Stimulated activated CD4-positive, alpha-beta T cell treated with anti-CD3 and anti-CD28 coated beads, TNF-alpha, amount 100 ng/mL, for 4 hours (primary cell): Measurements from ENCODE around the gene GNG11.
"Not testable (repeated sequence)": the region's sequence is repeated elsewhere in the genome, so short reads cannot be mapped to it uniquely, and the experiment has no call there.

Experiments
- DNase-seq, 3 experiments: peaks; one replicate each; pipeline ENCODE4 v3.0.0-alpha.2; 2020; ENCODE audit warnings: low read depth in 3 of 3

GNG11 gene

GRCh38 chr7:93921607-93922566, at the start of gene GNG11:
Gene GNG11, plus strand, starts transcription at chr7:93921735. Its CDS starts 403 bp downstream, at chr7:93922138.
- no peak for DNase-seq

DNA sequence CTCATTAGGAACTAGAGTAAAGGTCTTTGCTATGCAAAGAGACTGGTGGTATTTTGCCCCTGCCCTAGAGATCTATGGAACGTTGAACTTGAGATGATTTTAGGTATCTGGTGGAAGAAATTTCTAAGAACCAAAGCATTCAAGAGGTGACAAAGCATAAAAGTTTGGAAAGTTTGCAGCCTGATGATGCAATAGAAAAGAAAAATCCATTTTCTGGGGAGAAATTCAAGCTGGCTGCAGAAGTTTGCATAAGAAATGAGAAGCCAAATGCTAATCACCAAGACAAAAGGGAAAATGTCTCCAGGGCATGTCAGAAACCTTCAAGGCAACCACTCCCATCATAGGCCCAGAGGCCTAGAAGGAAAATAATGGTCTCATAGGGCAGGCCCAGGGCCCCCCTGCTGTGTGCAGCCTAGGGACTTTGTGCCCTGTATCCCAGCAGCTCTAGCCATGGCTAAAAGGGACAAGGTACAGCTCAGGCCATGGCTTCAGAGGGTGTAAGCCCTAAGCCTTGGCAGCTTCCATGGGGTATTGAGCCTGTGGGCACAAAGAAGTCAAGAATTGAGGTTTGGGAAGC, 47.4 kb upstream of the GNG11 start:
- DNase-seq, result no peak

- no peak for DNase-seq
Measured at GRCh38 chr7:93877742-93878141, 43.8 kb upstream of the GNG11 start.

- no peak for DNase-seq
Measured at GRCh38 chr7:93879356-93879755, 42.2 kb upstream of the GNG11 start.

DNA sequence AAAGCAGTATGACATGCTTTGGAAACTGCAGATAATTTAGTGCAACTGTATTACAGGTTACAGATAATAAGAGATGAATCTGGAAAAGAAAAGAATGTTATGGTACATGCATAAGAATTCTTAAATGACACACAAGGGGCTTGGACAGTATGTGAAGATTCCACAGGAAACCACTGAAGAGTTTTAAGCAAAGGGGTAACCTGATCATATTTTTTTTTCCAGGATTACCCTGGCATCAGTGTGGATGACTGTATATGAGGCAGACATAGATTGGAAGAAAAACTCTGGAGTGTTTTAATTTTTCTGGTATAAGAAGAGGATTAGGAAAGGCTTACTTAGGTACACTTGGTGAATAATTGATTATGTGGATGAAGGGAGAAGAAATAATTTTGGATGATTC, 39.1 kb upstream of the GNG11 start:
- no peak for DNase-seq

GRCh38 chr7:93883078-93883916, 38.2 kb upstream of the GNG11 start:
- DNase-seq, result no peak

DNA sequence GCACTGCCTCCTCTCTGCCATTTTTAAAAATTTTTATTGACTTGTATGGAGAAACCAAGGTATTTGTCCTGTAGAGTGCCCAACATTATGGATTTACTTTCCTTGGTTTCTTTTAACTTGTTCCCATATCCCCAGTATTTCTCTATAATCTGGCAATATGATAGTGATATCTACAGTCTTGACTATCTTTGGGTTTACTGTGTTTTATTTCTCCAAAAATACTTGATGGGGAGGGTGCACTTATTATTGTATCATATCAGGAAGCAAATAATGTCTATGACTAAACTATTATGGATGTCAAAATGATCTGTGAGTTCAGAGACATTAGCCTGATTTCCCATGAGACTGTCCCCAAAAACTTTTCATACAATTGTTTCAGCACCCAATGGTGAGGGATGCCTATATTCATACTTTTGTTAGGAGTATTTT, 37.6 kb upstream of the GNG11 start:
- DNase-seq, result no peak

- no peak for DNase-seq
Measured at GRCh38 chr7:93884541-93884940, 37.0 kb upstream of the GNG11 start.

DNA sequence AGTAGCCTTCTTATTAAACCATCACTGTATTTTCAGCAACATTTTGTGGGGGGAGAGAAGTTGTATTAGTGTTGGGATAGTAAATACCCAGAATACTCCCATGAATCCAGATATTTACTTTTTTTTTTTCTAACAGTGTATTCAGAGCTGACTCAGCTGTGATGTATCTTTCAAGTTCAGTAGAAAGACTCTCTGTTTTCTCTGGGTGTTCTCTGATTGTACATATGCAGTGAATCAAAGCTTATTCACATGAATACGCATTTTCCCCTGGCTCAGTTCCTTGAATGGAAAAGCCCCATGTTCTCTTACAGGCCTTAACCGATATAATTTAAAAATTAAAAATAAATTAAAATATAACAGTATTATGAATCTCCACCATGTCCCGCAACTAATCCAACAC, 32.3 kb upstream of the GNG11 start:
- DNase-seq, result no peak

DNA sequence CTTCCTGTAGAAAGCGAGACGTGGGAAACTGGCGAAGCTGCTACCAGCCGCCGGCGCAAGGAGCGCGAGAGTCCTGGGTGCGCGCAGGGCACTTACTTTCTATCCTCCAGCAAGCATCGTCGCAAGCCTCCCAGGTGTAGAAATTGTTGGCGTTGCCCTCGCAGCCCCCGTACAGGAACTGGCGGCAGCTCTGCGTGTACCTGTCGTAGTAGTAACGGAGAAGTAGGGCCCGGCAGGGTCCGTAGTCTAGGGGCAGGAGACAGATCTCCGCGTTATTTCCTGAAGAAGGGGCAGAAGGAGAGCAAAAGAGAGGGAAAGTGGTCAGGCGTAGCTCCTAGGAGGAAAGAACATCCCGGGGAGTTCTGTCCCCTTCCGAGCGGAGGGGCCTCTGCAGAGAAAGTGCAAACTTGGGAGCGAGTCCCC, 31.5 kb upstream of the GNG11 start:
- DNase-seq, result no peak

DNA sequence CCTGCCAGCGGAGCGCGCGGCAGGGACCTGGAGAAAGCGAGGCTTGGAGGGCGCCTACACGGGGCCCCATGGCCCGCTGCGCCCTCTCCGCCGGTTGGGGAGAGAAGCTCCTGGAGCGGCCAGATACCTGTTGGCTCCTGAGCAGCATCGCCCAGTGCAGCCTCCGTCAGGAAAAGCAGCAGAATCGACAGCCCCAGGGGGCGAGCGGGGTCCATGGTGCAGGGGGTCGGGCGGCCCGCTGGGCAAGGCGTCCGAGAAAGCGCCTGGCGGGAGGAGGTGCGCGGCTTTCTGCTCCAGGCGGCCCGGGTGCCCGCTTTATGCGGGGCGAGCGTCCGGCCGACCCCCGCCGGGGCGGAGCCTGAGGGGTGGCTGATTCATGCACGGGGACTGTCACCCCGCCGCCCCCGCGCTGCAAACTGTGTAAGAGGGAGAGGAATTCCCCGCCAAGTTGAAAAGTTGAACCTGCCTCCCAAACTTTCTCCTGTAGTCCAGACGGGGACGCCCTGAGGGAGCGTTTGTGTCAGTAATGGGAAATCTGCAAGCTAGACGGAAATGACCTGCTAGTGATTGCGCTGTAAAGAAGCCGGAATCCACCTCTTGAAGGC, 31.0 kb upstream of the GNG11 start, which contains the start of gene TFPI2:
Gene TFPI2 (minus strand): TSS at position 290 of the 605 bp plus-strand sequence. CDS start 75 bp downstream, at position 215.
- no peak for DNase-seq

DNA sequence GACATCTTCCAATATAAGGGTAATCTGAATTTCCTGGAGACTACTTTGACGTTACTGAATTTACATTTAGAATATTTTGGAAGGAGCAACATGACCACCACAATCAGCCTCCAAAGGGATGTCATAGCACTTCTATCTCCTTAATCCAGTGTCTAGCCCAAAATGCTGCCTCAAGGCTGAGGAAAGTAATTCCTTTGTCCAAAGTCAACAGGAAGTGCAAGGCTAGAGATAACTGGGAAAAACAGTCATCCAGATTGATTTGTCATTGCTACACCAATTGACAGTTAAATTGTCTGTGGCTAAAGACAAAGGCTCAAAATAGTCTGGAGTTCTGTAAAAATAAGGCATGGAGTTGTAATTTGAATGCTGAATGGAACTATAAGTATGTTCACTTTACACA, 27.1 kb upstream of the GNG11 start:
- no peak for DNase-seq

- DNase-seq, result no peak
Measured at GRCh38 chr7:93894966-93895640, 26.4 kb upstream of the GNG11 start.

DNA sequence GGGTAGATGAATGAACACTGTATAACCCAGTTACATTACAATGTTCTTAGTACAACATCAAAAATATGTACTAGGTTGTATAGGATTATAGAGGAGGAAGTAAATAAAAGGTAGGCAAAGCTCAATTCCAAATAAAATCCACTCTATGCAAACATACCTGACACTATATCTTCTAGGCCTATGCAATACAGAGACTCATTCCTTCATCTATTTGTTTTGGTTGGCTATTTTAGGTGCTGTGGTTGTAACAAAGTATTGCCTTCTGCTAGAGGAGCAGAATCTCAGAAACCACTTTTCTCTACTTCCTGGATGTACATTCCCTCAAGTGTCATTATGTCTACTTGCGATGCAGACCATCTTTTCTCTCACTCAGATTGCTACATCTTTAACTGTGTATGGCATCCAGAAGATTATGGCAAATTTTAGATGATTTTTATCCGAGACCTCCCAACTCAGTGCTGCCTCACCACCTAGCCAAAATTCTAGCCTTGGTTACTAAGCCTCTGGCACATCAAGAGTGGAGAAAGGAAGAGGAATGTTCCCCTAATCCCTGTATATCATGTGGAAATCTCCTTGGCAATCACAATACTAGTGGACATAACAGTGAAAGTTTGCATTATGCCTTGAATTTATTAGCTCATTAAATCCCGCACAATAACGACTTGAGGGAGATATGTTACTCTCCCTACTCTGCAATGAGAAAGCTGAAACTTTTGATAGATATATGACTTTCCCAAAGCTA, 25.5 kb upstream of the GNG11 start:
- DNase-seq, result no peak

DNA sequence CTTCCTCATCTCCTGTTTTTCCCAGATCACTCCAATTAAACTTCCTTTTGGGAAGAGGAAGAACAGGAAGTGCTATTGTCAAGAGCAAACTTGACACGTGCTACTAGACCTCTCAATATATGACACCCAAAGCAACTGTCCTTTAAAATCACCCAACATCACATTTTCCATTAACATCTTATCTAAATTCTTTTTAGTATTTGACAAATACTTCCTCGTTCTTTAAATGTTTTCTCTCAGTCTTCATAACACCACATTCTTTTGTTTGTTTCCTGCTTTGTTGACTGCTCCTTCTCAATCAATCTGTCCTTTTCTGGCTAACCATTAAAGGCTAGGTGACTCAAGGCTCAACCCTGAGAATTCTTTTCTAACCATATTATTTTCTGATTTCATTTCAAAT, 23.9 kb upstream of the GNG11 start:
- no peak for DNase-seq

- DNase-seq, result no peak
Measured at GRCh38 chr7:93902777-93903423, 18.6 kb upstream of the GNG11 start.

DNA sequence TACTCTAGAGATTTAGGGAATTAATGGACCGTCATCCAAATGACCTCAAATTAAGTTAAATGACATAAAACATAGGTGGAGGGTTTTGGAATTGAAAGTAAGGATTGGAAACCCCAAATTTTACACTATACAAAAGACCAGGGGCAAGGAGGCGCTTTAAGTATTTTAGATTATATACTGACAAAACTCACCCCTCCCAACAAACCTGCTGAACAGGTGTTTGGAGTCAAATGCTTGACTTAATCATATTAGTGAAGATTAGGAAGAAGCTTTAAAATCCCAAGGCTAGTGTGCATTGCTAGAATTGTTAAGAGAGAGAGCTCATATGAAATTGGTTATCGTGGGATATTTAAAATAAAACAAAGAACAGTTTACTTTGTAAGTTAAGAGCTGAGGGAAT, 15.3 kb upstream of the GNG11 start, which contains the start of gene GNGT1:
Gene GNGT1 (plus strand): TSS at position 301 of the 400 bp plus-strand sequence. CDS start 180 bp downstream, outside the sequence.
- no peak for DNase-seq

DNA sequence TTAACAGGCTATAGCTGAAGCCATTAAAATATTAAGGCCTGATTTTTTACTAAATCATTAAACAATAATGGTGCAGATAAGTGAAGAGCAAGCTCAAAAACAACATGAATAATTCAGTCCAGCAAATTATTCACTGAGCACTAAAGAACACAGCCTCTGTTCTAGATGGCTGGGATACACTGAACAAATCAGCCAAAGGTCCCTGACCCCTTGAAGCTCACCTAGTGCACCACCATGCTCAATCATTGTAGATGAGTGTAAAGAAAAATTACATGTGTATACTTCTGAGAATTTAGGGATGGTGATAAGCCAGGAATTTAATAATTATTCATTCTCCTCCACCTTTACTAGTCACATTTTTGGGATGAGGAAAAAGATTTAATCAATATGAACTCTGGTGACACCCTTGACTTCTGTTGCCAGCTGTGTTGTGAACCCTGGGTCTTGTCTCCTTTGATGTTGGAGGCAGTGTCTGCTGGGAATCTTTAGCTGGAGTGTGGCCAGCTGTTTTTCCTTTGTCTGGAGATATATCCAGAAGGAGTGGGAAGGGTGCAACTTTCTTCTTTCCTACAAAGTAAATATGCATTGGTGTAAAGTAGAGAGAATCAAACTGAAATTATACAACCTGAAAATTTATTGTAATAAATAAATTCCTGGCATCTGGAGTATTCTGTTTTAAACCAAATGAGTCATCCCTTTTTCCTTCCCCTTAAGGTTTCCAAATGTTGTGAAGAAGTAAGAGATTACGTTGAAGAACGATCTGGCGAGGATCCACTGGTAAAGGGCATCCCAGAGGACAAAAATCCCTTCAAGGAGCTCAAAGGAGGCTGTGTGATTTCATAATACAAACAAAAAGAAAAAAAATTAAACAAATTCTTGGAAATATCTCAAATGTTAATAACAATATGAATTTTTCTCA, 11.2 kb upstream of the GNG11 start:
- no peak for DNase-seq

DNA sequence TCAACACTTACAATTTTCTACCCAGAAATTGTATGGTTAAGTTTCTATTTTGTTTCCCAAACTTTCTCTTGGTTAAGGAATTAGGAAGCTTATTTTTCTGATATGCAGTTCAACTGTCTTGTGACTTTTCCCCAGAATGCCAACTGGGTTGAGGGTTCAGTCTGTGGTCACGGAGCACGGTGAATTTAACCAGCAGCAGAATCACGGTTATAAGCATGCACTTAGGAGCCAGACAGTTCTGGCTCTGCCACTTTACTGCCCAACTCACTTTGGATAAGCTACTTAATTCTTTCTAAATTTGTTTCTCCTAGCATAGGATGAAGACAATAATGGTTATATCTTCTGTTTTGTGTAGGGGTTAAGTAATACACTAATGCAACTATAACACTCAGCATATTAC, 10.3 kb upstream of the GNG11 start:
- not testable (repeated sequence) for DNase-seq
